ENCODE measurements around the gene PKP4. TPM values are rescaled to one million over a fixed set of nuclear protein-coding genes. Genes with fewer than 3 reads are reported as not detected.
A peak's percentile ranks its signal among the peaks of the same experiment; 100 is the strongest.

The PKP4 gene
- total RNA-seq, 2 donors from 2014 or later: 90.5 to 102 TPM

GRCh38 chr2:158644139-158644538 is 187.4 kb downstream of the PKP4 start:
- Histone ChIP-seq H3K27ac (ENCODE audit: low read depth, low read length) (no peak overlapping the region), H3K9me3 (ENCODE audit: control insufficient read depth, low read length) (no peaks in the 10 kb centered on the region), H3K36me3 (ENCODE audit: control insufficient read depth, insufficient read depth, low read length) (peaks cover 25% of the 10 kb centered on the region), H3K4me1 (ENCODE audit: control insufficient read depth, insufficient read depth, low read length) (no peaks in the 10 kb centered on the region), H3K4me3 (ENCODE audit: low read length) (no peak overlapping the region), H3K9ac (ENCODE audit: extremely low read depth, low read length, poor library complexity, severe bottlenecking) (no peak overlapping the region), H3K27me3 (ENCODE audit: control insufficient read depth, insufficient read depth, low read length, poor library complexity, severe bottlenecking) (no peaks in the 10 kb centered on the region)
- Mint-ChIP-seq H3K9me3 (no peaks in the 10 kb centered on the region), H3K36me3 (ENCODE audit: low read depth) (peaks cover 18% of the 10 kb centered on the region), H3K4me3 (no peak overlapping the region), H3K27ac (no peak overlapping the region), H3K27me3 (ENCODE audit: insufficient read depth) (no peaks in the 10 kb centered on the region), H3K4me1 (no peaks in the 10 kb centered on the region)
- no peak for TF ChIP-seq CTCF (conservative IDR thresholded peaks at IDR 0.05)
- no peak for DNase-seq
- WGBS, 2 experiments (ENCODE audit: insufficient coverage in 1 of 2, insufficient read length in 1 of 2): 74 to 75% methylated on average over 4 of the region's 4 CpGs

GRCh38 chr2:158645299-158645698 is 188.5 kb downstream of the PKP4 start:
- H3K36me3 Mint-ChIP-seq (ENCODE audit: low read depth): peaks cover 14% of the 10 kb centered on the region
- H3K27ac ChIP-seq (ENCODE audit: low read depth, low read length): no peak overlapping the region
- no peaks in the 10 kb centered on the region for H3K9me3 ChIP-seq (ENCODE audit: control insufficient read depth, low read length)
- WGBS, 2 experiments (ENCODE audit: insufficient coverage in 1 of 2, insufficient read length in 1 of 2): 95 to 97% methylated on average over 5 to 6 of the region's 6 CpGs
- H3K4me3 ChIP-seq (ENCODE audit: low read length): no peak overlapping the region
- no peak overlapping the region for H3K9ac ChIP-seq (ENCODE audit: extremely low read depth, low read length, poor library complexity, severe bottlenecking)
- no peaks in the 10 kb centered on the region for H3K27me3 ChIP-seq (ENCODE audit: control insufficient read depth, insufficient read depth, low read length, poor library complexity, severe bottlenecking)
- H3K9me3 Mint-ChIP-seq: no peaks in the 10 kb centered on the region
- no peak for TF ChIP-seq CTCF (conservative IDR thresholded peaks at IDR 0.05)
- H3K27ac Mint-ChIP-seq: peak overlapping the region; percentile 28
- no peaks in the 10 kb centered on the region for H3K4me1 ChIP-seq (ENCODE audit: control insufficient read depth, insufficient read depth, low read length)
- no peaks in the 10 kb centered on the region for H3K4me1 Mint-ChIP-seq
- H3K36me3 ChIP-seq (ENCODE audit: control insufficient read depth, insufficient read depth, low read length): peaks cover 15% of the 10 kb centered on the region
- H3K27me3 Mint-ChIP-seq (ENCODE audit: insufficient read depth): no peaks in the 10 kb centered on the region
- no peak for DNase-seq
- H3K4me3 Mint-ChIP-seq: no peak overlapping the region

- Histone ChIP-seq H3K4me3 (ENCODE audit: low read length) (no peak overlapping the region), H3K27me3 (ENCODE audit: control insufficient read depth, insufficient read depth, low read length, poor library complexity, severe bottlenecking) (no peaks in the 10 kb centered on the region), H3K9ac (ENCODE audit: extremely low read depth, low read length, poor library complexity, severe bottlenecking) (no peak overlapping the region), H3K36me3 (ENCODE audit: control insufficient read depth, insufficient read depth, low read length) (peaks cover 1% of the 10 kb centered on the region), H3K4me1 (ENCODE audit: control insufficient read depth, insufficient read depth, low read length) (no peaks in the 10 kb centered on the region), H3K9me3 (ENCODE audit: control insufficient read depth, low read length) (no peaks in the 10 kb centered on the region), H3K27ac (ENCODE audit: low read depth, low read length) (no peak overlapping the region)
- DNase-seq: no peak
- no peaks in the 10 kb centered on the region for H3K4me1 Mint-ChIP-seq
- 96 to 100% methylated on average over 1 to 2 of the region's 2 CpGs for WGBS, 2 experiments (ENCODE audit: insufficient coverage in 1 of 2, insufficient read length in 1 of 2)
- no peaks in the 10 kb centered on the region for H3K9me3 Mint-ChIP-seq
- H3K27ac Mint-ChIP-seq: no peak overlapping the region
- peaks cover 6% of the 10 kb centered on the region for H3K36me3 Mint-ChIP-seq (ENCODE audit: low read depth)
- no peak for TF ChIP-seq CTCF (conservative IDR thresholded peaks at IDR 0.05)
- no peak overlapping the region for H3K4me3 Mint-ChIP-seq
- no peaks in the 10 kb centered on the region for H3K27me3 Mint-ChIP-seq (ENCODE audit: insufficient read depth)
Observed at GRCh38 chr2:158647436-158648231, 190.9 kb downstream of the PKP4 start.

Data from endodermal cell (in vitro differentiated cells).